ENCODE measurements around the gene PLCH1.
A peak's percentile ranks its signal among the peaks of the same experiment; 100 is the strongest.

The PLCH1 gene

DNA sequence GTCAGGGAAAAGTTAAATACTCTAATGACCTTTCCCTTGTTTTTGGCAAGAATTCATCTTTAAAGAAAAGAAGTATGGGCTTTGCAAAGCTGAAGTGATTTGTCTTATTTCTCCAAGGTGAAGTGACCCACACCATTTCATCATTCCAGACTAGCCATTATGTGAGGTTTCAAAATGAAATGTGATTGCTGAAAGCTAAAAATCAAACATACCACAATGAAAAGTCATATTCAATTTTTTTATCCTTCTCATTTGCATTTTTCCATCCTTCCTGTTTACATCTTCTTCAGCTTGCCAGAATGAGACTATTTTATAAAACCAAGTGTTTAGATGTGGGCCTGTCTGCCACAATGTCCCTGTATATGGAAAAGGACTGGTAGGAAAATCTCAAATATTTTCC lies 309.1 kb downstream of the PLCH1 start:
- DNase-seq (ENCODE audit: low read depth): no peak
- no peak for TF ChIP-seq CTCF (IDR thresholded peaks at IDR 0.05; ENCODE audit: insufficient read depth, low read depth, low read length, missing control alignments)
- H3K4me3 ChIP-seq (ENCODE audit: low read length): no peak overlapping the region

DNA sequence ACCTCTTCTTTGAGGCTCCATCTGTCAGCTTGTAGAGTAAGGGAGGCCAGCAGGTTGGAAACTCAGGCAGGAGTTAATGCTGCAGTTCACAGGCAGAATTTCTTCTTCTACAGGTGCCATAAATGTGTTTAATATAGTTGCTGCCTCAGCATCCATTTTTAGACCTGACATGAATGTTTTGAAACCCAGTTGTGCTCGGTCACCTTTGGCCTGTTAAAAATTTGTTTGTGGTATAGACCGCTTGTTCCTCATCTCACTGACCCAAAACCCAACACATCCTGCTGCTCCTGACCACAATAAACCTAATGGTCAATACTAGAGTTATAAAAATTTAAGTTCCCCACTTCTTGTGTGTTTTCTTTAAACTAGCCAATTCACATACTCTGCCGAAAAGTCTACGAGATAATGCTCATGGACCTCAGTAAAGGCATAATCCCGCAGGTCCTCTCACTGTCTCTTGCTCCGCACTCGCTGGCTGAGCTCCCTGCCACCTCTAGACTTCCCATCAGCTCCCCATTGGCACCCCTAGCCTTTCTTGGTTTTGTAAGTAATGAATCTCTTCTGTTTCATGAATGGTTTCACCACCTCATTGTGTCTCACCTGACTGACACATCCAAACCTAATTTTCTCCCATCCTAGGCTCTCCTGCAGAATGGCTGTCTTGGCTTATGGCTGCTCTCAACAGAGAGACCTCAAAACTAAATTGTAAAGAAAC lies 312.9 kb downstream of the PLCH1 start:
- H3K4me3 ChIP-seq (ENCODE audit: low read length): no peak overlapping the region
- DNase-seq (ENCODE audit: low read depth): no peak
- no peak for TF ChIP-seq CTCF (IDR thresholded peaks at IDR 0.05; ENCODE audit: insufficient read depth, low read depth, low read length, missing control alignments)

GRCh38 chr3:155428563-155428962 lies 316.3 kb downstream of the PLCH1 start:
- TF ChIP-seq CTCF (IDR thresholded peaks at IDR 0.05; ENCODE audit: insufficient read depth, low read depth, low read length, missing control alignments): no peak
- H3K4me3 ChIP-seq (ENCODE audit: low read length): no peak overlapping the region
- DNase-seq (ENCODE audit: low read depth): peak; percentile 37

GRCh38 chr3:155426524-155427230 lies 318.2 kb downstream of the PLCH1 start:
- DNase-seq (ENCODE audit: low read depth): no peak
- TF ChIP-seq CTCF (IDR thresholded peaks at IDR 0.05; ENCODE audit: insufficient read depth, low read depth, low read length, missing control alignments): no peak
- H3K4me3 ChIP-seq (ENCODE audit: low read length): no peak overlapping the region

DNA sequence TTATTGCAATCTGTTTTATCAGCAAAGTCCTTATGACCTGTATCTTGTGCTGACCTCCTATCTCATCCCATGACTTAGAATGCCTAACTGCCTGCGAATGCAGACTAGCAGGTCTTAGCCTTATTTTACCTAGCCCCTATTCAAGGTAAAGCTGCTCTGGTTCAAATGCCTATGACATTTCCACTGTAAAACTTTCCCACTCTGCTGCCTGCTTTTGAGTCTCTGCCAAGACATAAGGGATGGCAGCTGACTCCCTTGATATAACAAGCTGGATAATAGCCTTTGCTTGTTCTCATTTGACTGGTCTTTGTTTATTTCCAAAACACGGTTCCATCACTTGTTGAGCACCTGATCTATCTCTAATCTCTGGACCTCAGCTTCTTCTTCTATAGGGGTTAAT lies 319.5 kb downstream of the PLCH1 start:
- no peak for DNase-seq (ENCODE audit: low read depth)
- H3K4me3 ChIP-seq (ENCODE audit: low read length): no peak overlapping the region
- TF ChIP-seq CTCF (IDR thresholded peaks at IDR 0.05; ENCODE audit: insufficient read depth, low read depth, low read length, missing control alignments): no peak

GRCh38 chr3:155424323-155424710 lies 320.6 kb downstream of the PLCH1 start:
- no peak for DNase-seq (ENCODE audit: low read depth)
- H3K4me3 ChIP-seq (ENCODE audit: low read length): no peak overlapping the region
- no peak for TF ChIP-seq CTCF (IDR thresholded peaks at IDR 0.05; ENCODE audit: insufficient read depth, low read depth, low read length, missing control alignments)

Data from epithelial cell of esophagus (primary cell).